Measurements from ENCODE around the gene CNGB1.

GRCh38 chr16:57993438-57993837 lies 22.5 kb upstream of the CNGB1 start:
- TF ChIP-seq CTCF (IDR thresholded peaks at IDR 0.05) (no peak), POLR2A (IDR thresholded peaks at IDR 0.05) (no peak)

Data from ovary (tissue), 3 donors.